ENCODE data around the gene KRT36. TPM values are rescaled to one million over a fixed set of nuclear protein-coding genes. Genes with fewer than 3 reads are reported as not detected.

KRT36 gene
- polyA plus RNA-seq, 3 donors from 2014 or later: not detected

- no peak for DNase-seq
- peaks cover 0 to 3% (median 0%) of the 10 kb centered on the region in 6 donors for H3K9me3 Mint-ChIP-seq
- peaks cover 1 to 8% (median 5%) of the 10 kb centered on the region in 3 donors for H3K27me3 Mint-ChIP-seq (ENCODE audit: low read depth in 3 of 3)
- H3K4me1 Mint-ChIP-seq: no peaks in the 10 kb centered on the region
- H3K36me3 Mint-ChIP-seq: no peaks in the 10 kb centered on the region
- H3K27ac Mint-ChIP-seq: no peak overlapping the region
- H3K4me3 Mint-ChIP-seq: no peak overlapping the region
These were observed 47.0 kb downstream of the KRT36 start for GRCh38 chr17:41442739-41443138.

GRCh38 chr17:41440531-41441033 is 49.1 kb downstream of the KRT36 start, which contains the start of gene KRT38:
KRT38 (minus strand) TSS chr17:41440983; CDS start chr17:41440921, 62 bp downstream.
- Mint-ChIP-seq H3K4me1 (no peaks in the 10 kb centered on the region), H3K36me3 (no peaks in the 10 kb centered on the region), H3K27me3 (ENCODE audit: low read depth in 3 of 3) (peaks cover 2 to 8% (median 3%) of the 10 kb centered on the region in 3 donors), H3K4me3 (no peak within 1 kb of the TSS), H3K9me3 (peaks cover 0 to 3% (median 0%) of the 10 kb centered on the region in 6 donors), H3K27ac (no peak within 1 kb of the TSS)
- no peak for DNase-seq

DNA sequence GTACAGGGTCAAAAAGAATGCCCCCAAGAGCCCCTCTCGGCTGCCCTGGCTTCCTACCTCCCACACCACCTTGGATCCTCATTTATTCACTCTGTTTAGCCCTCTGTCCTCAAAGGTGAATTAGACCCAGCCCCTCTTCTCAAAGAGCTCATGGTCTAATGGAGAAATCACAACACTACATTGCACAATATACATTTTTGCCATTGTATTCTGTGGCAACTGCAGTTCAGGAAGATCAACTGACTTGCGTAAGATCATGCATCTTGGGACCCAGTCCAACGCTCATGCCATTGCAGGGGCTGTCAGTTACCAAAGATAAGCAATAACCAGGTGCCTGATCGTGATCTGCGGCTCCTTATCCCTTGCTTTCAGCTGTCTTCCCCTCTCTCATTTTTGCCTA is 50.3 kb downstream of the KRT36 start:
- H3K9me3 Mint-ChIP-seq: peaks cover 0 to under 1% (median 0%) of the 10 kb centered on the region in 6 donors
- H3K36me3 Mint-ChIP-seq: no peaks in the 10 kb centered on the region
- peaks cover 2 to 9% (median 2%) of the 10 kb centered on the region in 3 donors for H3K27me3 Mint-ChIP-seq (ENCODE audit: low read depth in 3 of 3)
- H3K27ac Mint-ChIP-seq: no peak overlapping the region
- H3K4me1 Mint-ChIP-seq: no peaks in the 10 kb centered on the region
- no peak overlapping the region for H3K4me3 Mint-ChIP-seq
- no peak for DNase-seq

GRCh38 chr17:41437769-41438168 is 51.9 kb downstream of the KRT36 start:
- peaks cover 2 to 6% (median 3%) of the 10 kb centered on the region in 3 donors for H3K27me3 Mint-ChIP-seq (ENCODE audit: low read depth in 3 of 3)
- H3K4me3 Mint-ChIP-seq: no peak overlapping the region
- no peaks in the 10 kb centered on the region for H3K36me3 Mint-ChIP-seq
- no peak for DNase-seq
- no peak overlapping the region for H3K27ac Mint-ChIP-seq
- H3K4me1 Mint-ChIP-seq: no peaks in the 10 kb centered on the region
- H3K9me3 Mint-ChIP-seq: no peaks in the 10 kb centered on the region

DNA sequence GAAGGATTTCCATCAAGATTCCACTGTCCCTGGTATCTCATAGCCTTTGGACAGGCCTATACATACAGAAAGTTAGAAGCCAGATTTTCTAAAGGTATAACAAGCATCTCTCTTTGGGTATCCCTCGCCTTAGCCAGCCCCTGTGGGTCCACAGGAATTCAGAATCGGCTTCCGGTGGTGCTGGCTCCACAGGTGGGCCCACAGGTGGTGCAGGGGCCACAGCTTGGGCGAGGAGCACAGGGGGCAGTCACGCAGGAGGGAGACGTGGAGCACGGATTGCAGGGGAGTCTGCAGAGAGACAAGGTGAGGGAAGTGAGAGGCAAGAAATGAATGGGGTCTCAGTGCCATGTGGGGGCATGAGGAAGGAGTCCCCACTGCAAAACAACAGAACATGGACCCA is 52.5 kb downstream of the KRT36 start:
- Mint-ChIP-seq H3K4me3 (no peak overlapping the region), H3K27ac (no peak overlapping the region), H3K27me3 (ENCODE audit: low read depth in 3 of 3) (peaks cover 2 to 6% (median 4%) of the 10 kb centered on the region in 3 donors), H3K4me1 (no peaks in the 10 kb centered on the region), H3K36me3 (no peaks in the 10 kb centered on the region), H3K9me3 (no peaks in the 10 kb centered on the region)
- no peak for DNase-seq

Other genes starting within 250 kb of the KRT36 start
- gene KRTAP9-4, start 240.2 kb downstream of the KRT36 start, polyA plus RNA-seq: not detected
- gene KRTAP9-9, start 234.5 kb downstream of the KRT36 start, polyA plus RNA-seq: not detected
- gene KRTAP9-6, start 224.5 kb downstream of the KRT36 start, polyA plus RNA-seq: not detected
- not detected for gene KRTAP9-7, start 214.2 kb downstream of the KRT36 start, polyA plus RNA-seq
- gene KRTAP29-1, start 187.1 kb downstream of the KRT36 start, polyA plus RNA-seq: not detected
- under 1 TPM in 2 of 3 donors, not detected in 1; 0.17 to 0.30 TPM for gene KRTAP16-1, start 180.6 kb downstream of the KRT36 start, polyA plus RNA-seq
- gene KRTAP17-1, start 174.2 kb downstream of the KRT36 start, polyA plus RNA-seq: not detected
- gene KRT33A, start 139.1 kb downstream of the KRT36 start, polyA plus RNA-seq: not detected
- gene KRT33B, start 120.1 kb downstream of the KRT36 start, polyA plus RNA-seq: not detected
- gene KRT34, start 107.6 kb downstream of the KRT36 start, polyA plus RNA-seq: not detected
- not detected for gene KRT31, start 92.3 kb downstream of the KRT36 start, polyA plus RNA-seq
- gene KRT37, start 65.3 kb downstream of the KRT36 start, polyA plus RNA-seq: not detected
- not detected for gene KRT38, start 48.9 kb downstream of the KRT36 start, polyA plus RNA-seq
- gene KRT32, start 22.5 kb downstream of the KRT36 start, polyA plus RNA-seq: not detected
- gene KRT35, start 8.8 kb downstream of the KRT36 start, polyA plus RNA-seq: not detected
- not detected for gene KRT13, start 15.7 kb upstream of the KRT36 start, polyA plus RNA-seq
- gene KRT15, start 29.0 kb upstream of the KRT36 start, polyA plus RNA-seq: not detected
- gene KRT19, start 38.4 kb upstream of the KRT36 start, polyA plus RNA-seq: not detected
- gene KRT9, start 82.1 kb upstream of the KRT36 start, polyA plus RNA-seq: not detected
- not detected for gene KRT14, start 97.0 kb upstream of the KRT36 start, polyA plus RNA-seq
- gene KRT16, start 122.9 kb upstream of the KRT36 start, polyA plus RNA-seq: not detected
- not detected for gene KRT17, start 134.7 kb upstream of the KRT36 start, polyA plus RNA-seq
- 1,000 to 10,000 TPM in 1 of 3 donors, 100 to 1,000 TPM in 2; 639 to 1,260 (median 915) TPM for gene EIF1, start 199.0 kb upstream of the KRT36 start, polyA plus RNA-seq
- not detected for gene GAST, start 222.4 kb upstream of the KRT36 start, polyA plus RNA-seq
- not detected for gene HAP1, start 244.7 kb upstream of the KRT36 start, polyA plus RNA-seq